ENCODE measurements around the gene MALAT1. TPM values are rescaled to one million over a fixed set of nuclear protein-coding genes. Genes with fewer than 3 reads are reported as not detected.
A peak's percentile ranks its signal among the peaks of the same experiment; 100 is the strongest.

Gene MALAT1
- total and polyA plus RNA-seq, 2 of the 8 experiments (the other 6 are each of a cell fraction or from before 2014, with no cell fraction given): 115 to 984 TPM

DNA sequence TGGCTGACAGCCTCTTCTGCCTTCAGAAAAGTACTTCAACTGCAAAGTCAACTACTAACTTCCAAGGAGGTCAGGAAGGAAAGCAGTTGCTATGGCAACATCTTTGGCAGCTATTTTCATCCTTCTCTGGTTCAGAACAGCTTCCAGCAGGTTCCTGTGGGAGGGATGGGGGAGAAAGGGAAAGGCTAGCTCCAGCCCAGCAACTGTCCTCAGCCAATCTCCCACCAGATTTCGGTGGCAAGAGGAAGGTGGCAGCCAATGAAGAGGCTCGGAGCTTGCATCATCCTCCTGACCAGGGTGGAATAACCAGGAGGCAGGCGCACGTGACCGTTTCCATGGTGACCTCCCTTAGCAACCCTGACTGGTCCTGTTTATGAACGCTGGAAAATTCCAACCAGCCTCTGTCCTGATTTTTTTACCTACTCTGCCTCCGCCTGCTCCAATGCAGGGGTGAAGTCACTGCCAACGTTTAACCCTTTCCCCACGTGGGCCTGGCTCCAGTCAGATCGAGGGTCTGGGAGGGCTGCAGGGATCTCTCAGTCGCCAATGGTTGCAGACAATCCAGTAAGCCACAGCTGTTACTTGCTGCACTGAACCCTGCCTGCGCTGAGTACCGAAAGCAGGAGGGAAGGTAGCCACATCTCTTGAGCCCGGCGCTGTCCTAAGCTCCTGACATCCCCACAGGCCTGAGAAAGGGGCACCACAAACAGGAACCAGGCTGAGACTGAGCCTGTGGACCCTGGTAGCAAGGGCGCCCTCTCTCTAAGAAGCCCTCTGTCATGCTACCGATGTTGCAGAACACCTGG is 11.2 kb upstream of the MALAT1 start (continued):
- TF ChIP-seq ASH2L (IDR thresholded peaks at IDR 0.05; ENCODE audit: low read length): peak; percentile 57
- no peak for TF ChIP-seq SRF (IDR thresholded peaks at IDR 0.05; ENCODE audit: low read depth, low read length)
- TF ChIP-seq FOSL1 (IDR thresholded peaks at IDR 0.05; ENCODE audit: insufficient read depth, low read depth, low read length): no peak
- peak; percentile 69 for TF ChIP-seq SAP30 (IDR thresholded peaks at IDR 0.05; ENCODE audit: insufficient read depth, insufficient replicate concordance, low read length)
- TF ChIP-seq, protein P1, sequence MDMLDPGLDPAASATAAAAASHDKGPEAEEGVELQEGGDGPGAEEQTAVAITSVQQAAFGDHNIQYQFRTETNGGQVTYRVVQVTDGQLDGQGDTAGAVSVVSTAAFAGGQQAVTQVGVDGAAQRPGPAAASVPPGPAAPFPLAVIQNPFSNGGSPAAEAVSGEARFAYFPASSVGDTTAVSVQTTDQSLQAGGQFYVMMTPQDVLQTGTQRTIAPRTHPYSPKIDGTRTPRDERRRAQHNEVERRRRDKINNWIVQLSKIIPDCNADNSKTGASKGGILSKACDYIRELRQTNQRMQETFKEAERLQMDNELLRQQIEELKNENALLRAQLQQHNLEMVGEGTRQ (IDR thresholded peaks at IDR 0.05; ENCODE audit: low read length): peak; percentile 97
- peak; percentile 76 for TF ChIP-seq CTBP2 (IDR thresholded peaks at IDR 0.05; ENCODE audit: borderline replicate concordance, insufficient read depth, insufficient read length, low read length)
- TF ChIP-seq TEAD4 (IDR thresholded peaks at IDR 0.05; ENCODE audit: low read depth, low read length): peak; percentile 74
- TF ChIP-seq, protein P2, sequence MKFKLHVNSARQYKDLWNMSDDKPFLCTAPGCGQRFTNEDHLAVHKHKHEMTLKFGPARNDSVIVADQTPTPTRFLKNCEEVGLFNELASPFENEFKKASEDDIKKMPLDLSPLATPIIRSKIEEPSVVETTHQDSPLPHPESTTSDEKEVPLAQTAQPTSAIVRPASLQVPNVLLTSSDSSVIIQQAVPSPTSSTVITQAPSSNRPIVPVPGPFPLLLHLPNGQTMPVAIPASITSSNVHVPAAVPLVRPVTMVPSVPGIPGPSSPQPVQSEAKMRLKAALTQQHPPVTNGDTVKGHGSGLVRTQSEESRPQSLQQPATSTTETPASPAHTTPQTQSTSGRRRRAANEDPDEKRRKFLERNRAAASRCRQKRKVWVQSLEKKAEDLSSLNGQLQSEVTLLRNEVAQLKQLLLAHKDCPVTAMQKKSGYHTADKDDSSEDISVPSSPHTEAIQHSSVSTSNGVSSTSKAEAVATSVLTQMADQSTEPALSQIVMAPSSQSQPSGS (IDR thresholded peaks at IDR 0.05; ENCODE audit: low read length): peak; percentile 90
- no peak for TF ChIP-seq MAFK (IDR thresholded peaks at IDR 0.05; ENCODE audit: low read depth, low read length)
- no peak for TF ChIP-seq CBX8 (IDR thresholded peaks at IDR 0.05; ENCODE audit: borderline replicate concordance, low read depth, low read length)
- TF ChIP-seq CREB1 (IDR thresholded peaks at IDR 0.05): no peak
- no peak for TF ChIP-seq NANOG (IDR thresholded peaks at IDR 0.05; ENCODE audit: insufficient read depth, low read depth, low read length, poor library complexity, severe bottlenecking)
